KMS-11 (cell line): ENCODE data around the gene IQGAP1.

Experiments
- H2AFZ ChIP-seq: fragments of 200-600 bp; sonication (generic); 2 replicates; pipeline ENCODE4 v1.6.1; 2016; ENCODE audit warnings: antibody characterized with exemption, mixed run types, low read depth
- H3K27ac ChIP-seq: fragments of 200-600 bp; sonication (generic); 2 replicates; pipeline ENCODE4 v1.6.1; 2016; ENCODE audit warnings: mild to moderate bottlenecking, mixed run types
- H3K27me3 ChIP-seq: fragments of 200-600 bp; sonication (generic); 2 replicates; pipeline ENCODE4 v1.6.1; 2017; ENCODE audit warnings: mild to moderate bottlenecking, low read depth, mixed run types, moderate library complexity; ENCODE audit not compliant: insufficient read depth
- H3K36me3 ChIP-seq: fragments of 200-600 bp; sonication (generic); 2 replicates; pipeline ENCODE4 v1.6.1; 2017; ENCODE audit warnings: mild to moderate bottlenecking, mixed run types; ENCODE audit not compliant: insufficient read depth
- H3K4me1 ChIP-seq: fragments of 200-600 bp; sonication (generic); 2 replicates; pipeline ENCODE4 v1.6.1; 2016; ENCODE audit warnings: mild to moderate bottlenecking, low read depth, mixed run types; ENCODE audit not compliant: poor library complexity, severe bottlenecking
- H3K4me2 ChIP-seq: fragments of 200-600 bp; sonication (generic); 2 replicates; pipeline ENCODE4 v1.7.0; 2016; ENCODE audit warnings: mild to moderate bottlenecking, mixed run types
- H3K4me3 ChIP-seq: fragments of 200-600 bp; sonication (generic); IDR thresholded peaks from 2 replicates; pipeline ENCODE4 v1.6.1; 2017; ENCODE audit warnings: low read depth, low read length, mixed read lengths; ENCODE audit not compliant: insufficient read depth
- H3K79me2 ChIP-seq: fragments of 200-600 bp; sonication (generic); 2 replicates; pipeline ENCODE4 v1.6.1; 2016; ENCODE audit warnings: low read depth, mixed run types; ENCODE audit not compliant: insufficient read depth
- H3K9ac ChIP-seq: fragments of 200-600 bp; sonication (generic); 2 replicates; pipeline ENCODE4 v1.6.1; 2016; ENCODE audit warnings: mild to moderate bottlenecking, mixed run types
- H4K20me1 ChIP-seq: fragments of 200-600 bp; sonication (generic); 2 replicates; pipeline ENCODE4 v1.6.1; 2016; ENCODE audit warnings: mild to moderate bottlenecking, mixed run types; ENCODE audit not compliant: insufficient read depth
- CTCF ChIP-seq: fragments of 200-600 bp; sonication (generic); conservative IDR thresholded peaks from 2 replicates; pipeline ENCODE4 v1.6.1; 2017; ENCODE audit warnings: low read depth, mild to moderate bottlenecking, antibody characterized with exemption, low read length, moderate library complexity, mixed read lengths

IQGAP1 gene

GRCh38 chr15:90535254-90535653 lies 147.2 kb downstream of the IQGAP1 start:
- Histone ChIP-seq H3K27me3 (no peaks in the 10 kb centered on the region), H3K4me1 (peaks cover 17% of the 10 kb centered on the region), H3K36me3 (no peaks in the 10 kb centered on the region), H4K20me1 (no peaks in the 10 kb centered on the region), H3K27ac (no peak overlapping the region), H3K9ac (no peak overlapping the region), H3K79me2 (peaks cover 16% of the 10 kb centered on the region; the same call in 1 of the 2 replicates), H2AFZ (no peak overlapping the region), H3K4me3 (no peak overlapping the region), H3K4me2 (no peak overlapping the region)
- no peak for TF ChIP-seq CTCF

- H2AFZ ChIP-seq, result no peak overlapping the region
- H3K4me1 ChIP-seq, result peaks cover 5% of the 10 kb centered on the region
- no peaks in the 10 kb centered on the region for H3K27me3 ChIP-seq
- H3K79me2 ChIP-seq, result no peaks in the 10 kb centered on the region; the same call in 1 of the 2 replicates
- no peaks in the 10 kb centered on the region for H4K20me1 ChIP-seq
- no peak overlapping the region for H3K4me3 ChIP-seq
- H3K9ac ChIP-seq, result no peak overlapping the region
- no peaks in the 10 kb centered on the region for H3K36me3 ChIP-seq
- no peak overlapping the region for H3K4me2 ChIP-seq
- no peak for TF ChIP-seq CTCF
- H3K27ac ChIP-seq, result no peak overlapping the region
Measured at GRCh38 chr15:90539789-90540188, 151.7 kb downstream of the IQGAP1 start.

- no peaks in the 10 kb centered on the region for H4K20me1 ChIP-seq
- no peak overlapping the region for H3K9ac ChIP-seq
- H3K27ac ChIP-seq, result no peak overlapping the region
- no peaks in the 10 kb centered on the region for H3K79me2 ChIP-seq
- H2AFZ ChIP-seq, result no peak overlapping the region
- peaks cover under 1% of the 10 kb centered on the region for H3K4me1 ChIP-seq
- H3K36me3 ChIP-seq, result no peaks in the 10 kb centered on the region
- no peak for TF ChIP-seq CTCF
- no peak overlapping the region for H3K4me2 ChIP-seq
- H3K4me3 ChIP-seq, result no peak overlapping the region
- no peaks in the 10 kb centered on the region for H3K27me3 ChIP-seq
Measured at GRCh38 chr15:90540768-90541167, 152.7 kb downstream of the IQGAP1 start.

- Histone ChIP-seq H3K79me2 (no peaks in the 10 kb centered on the region), H3K36me3 (no peaks in the 10 kb centered on the region), H2AFZ (no peak overlapping the region), H3K9ac (no peak overlapping the region), H3K4me3 (no peak overlapping the region), H4K20me1 (no peaks in the 10 kb centered on the region), H3K4me1 (no peaks in the 10 kb centered on the region), H3K27ac (no peak overlapping the region), H3K4me2 (no peak overlapping the region), H3K27me3 (no peaks in the 10 kb centered on the region)
- TF ChIP-seq CTCF, result no peak
Measured at GRCh38 chr15:90545095-90545494, 157.1 kb downstream of the IQGAP1 start.
